Stomach (tissue), 9 donors: ENCODE results near the gene RNH1. TPM values are rescaled to one million over a fixed set of nuclear protein-coding genes. Genes with fewer than 3 reads are reported as not detected.

Source experiments
- DNase-seq, 2 donors: peaks; one replicate each; pipeline versions ENCODE4 v3.0.0 to v3.0.0-alpha.2; 2013 to 2019
- H3K27ac ChIP-seq, 5 donors: fragments of 200-600 bp in 4 of 5; sonication (generic) in 4 of 5; one replicate each; pipeline ENCODE4 v1.5.1; 2013 to 2019; ENCODE audit warnings: mild to moderate bottlenecking in 1 of 5, moderate library complexity in 1 of 5
- H3K27me3 ChIP-seq, 3 donors: fragments of 200-600 bp; sonication (generic); one replicate each; pipeline ENCODE4 v1.5.1; 2017 to 2019; ENCODE audit warnings: mixed run types in 1 of 3
- H3K36me3 ChIP-seq, 4 donors: fragments of 200-600 bp; sonication (generic); 1 replicate in 3 of 4; 2 replicates in 1 of 4; pipeline ENCODE4 v1.5.1; 2016 to 2019
- H3K4me1 ChIP-seq, 4 donors: fragments of 200-600 bp; sonication (generic); one replicate each; pipeline ENCODE4 v1.5.1; 2016 to 2019
- H3K4me3 ChIP-seq, 4 donors: fragments of 200-600 bp; sonication (generic) in 3 of 4; one replicate each; pipeline ENCODE4 v1.5.1; 2016 to 2019; ENCODE audit warnings: mild to moderate bottlenecking in 1 of 4
- H3K9me3 ChIP-seq, 4 donors: fragments of 200-600 bp; sonication (generic); one replicate each; pipeline ENCODE4 v1.5.1; 2016 to 2019
- EP300 ChIP-seq: sonication (generic); formaldehyde crosslinking; IDR thresholded peaks from one replicate; pipeline ENCODE4 v1.6.1; 2017; ENCODE audit warnings: antibody characterized with exemption
- POLR2A ChIP-seq, 4 donors: fragments of 450-650 bp; IDR thresholded peaks; one replicate each; pipeline ENCODE4 v1.6.1; 2016; ENCODE audit warnings: antibody characterized with exemption in 4 of 4, control low read depth in 2 of 4, mild to moderate bottlenecking in 1 of 4, moderate library complexity in 1 of 4
- POLR2AphosphoS5 ChIP-seq, 3 donors: sonication (generic); formaldehyde crosslinking; IDR thresholded peaks; one replicate each; pipeline ENCODE4 v1.6.1; 2016; ENCODE audit warnings: antibody characterized with exemption in 3 of 3
- WGBS, 5 donors: extraction: QIAGEN DNeasy Blood & Tissue Kit in 3 of 5; methylation state at CpG; one replicate each; pipeline versions ENCODE4 v1.1.5 to v1.1.7; 2013 to 2018; 5-methylcytosine and 5-hydroxymethylcytosine counted together
- intact Hi-C: fragments of 100-400 bp; cut with DNase I; formaldehyde crosslinking; loops from one replicate; pipeline ENCODE4 v1.15.1; 2023; ENCODE audit warnings: low total_unique reads
- polyA plus RNA-seq, 3 donors: library from polyadenylated mRNA; stranded (reverse); fragments of 200-250 nt; gene quantifications; one replicate each; pipeline ENCODE4 v1.2.3, GENCODE V29; 2013
- total RNA-seq, 5 donors: library from RNA; depleted of rRNA; stranded (reverse); fragments of >200 nt; gene quantifications; one replicate each; pipeline versions ENCODE4 v1.1.0 to v1.2.3, GENCODE V29; 2014 to 2016
- TF ChIP-seq, protein P1 (sequence below), 7 experiments: fragments of 450-650 bp in 4 of 7; fragments of 200-600 bp in 3 of 7; sonication (generic) in 3 of 7; IDR thresholded peaks; one replicate each; pipeline ENCODE4 v1.5.1; 2016 to 2019; ENCODE audit warnings: antibody characterized with exemption in 7 of 7, control low read depth in 2 of 7, mild to moderate bottlenecking in 1 of 7
- donor health status: healthy with polysubstance abuse.
- donor health status: Bipolar disorder and iron deficiency.
- donor health status: healthy.

The RNH1 gene
- total and polyA plus RNA-seq, 8 donors, result 61.3 to 260 (median 134) TPM

DNA sequence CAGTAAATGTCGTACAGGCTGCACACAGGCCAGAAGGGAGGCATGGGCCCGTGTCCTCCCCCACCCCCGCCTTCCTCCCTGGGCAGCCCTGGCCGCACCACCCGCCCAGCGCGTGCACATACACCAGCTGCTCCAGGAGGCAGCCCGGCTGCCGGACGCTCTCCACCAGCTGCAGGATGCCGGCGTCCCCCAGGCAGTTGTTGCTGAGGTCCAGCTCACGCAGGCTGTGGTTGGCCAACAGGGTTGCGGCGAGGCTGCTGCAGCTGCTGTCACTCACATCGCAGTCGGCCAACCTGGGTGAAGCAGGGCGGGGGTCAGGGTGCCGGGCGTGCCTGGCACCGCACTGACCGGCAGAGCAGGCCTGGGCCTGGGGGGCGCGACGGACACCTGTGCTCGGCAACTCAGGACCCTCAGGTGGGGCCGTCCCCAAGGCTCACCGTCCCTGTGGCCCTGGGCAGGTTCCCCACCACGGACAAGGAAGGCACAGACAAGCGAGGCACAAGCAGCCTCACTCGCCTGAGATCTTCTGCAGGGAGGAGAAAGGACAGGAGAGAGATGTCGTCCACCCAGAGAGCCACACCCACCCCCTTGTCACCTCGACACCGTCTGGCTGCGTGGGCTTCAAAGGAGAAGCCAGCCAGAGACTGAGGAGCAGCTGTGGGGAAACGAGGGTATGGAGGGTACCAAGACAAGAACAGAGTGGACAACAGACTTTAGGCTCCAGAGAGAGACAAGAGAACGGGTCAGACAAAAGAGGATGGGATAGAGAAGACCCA, 12.1 kb downstream of the RNH1 start:
- no peak for DNase-seq
- Histone ChIP-seq H3K27ac (no peak overlapping the region), H3K4me3 (no peak overlapping the region), H3K36me3 (peaks cover 63 to 96% (median 92%) of the 10 kb centered on the region in 4 donors), H3K4me1 (no peaks in the 10 kb centered on the region), H3K27me3 (no peaks in the 10 kb centered on the region), H3K9me3 (no peaks in the 10 kb centered on the region)
- WGBS, 5 donors, result 78 to 88% (median 84%) methylated on average over 22 to 37 of the region's 37 CpGs
- TF ChIP-seq, protein P1, sequence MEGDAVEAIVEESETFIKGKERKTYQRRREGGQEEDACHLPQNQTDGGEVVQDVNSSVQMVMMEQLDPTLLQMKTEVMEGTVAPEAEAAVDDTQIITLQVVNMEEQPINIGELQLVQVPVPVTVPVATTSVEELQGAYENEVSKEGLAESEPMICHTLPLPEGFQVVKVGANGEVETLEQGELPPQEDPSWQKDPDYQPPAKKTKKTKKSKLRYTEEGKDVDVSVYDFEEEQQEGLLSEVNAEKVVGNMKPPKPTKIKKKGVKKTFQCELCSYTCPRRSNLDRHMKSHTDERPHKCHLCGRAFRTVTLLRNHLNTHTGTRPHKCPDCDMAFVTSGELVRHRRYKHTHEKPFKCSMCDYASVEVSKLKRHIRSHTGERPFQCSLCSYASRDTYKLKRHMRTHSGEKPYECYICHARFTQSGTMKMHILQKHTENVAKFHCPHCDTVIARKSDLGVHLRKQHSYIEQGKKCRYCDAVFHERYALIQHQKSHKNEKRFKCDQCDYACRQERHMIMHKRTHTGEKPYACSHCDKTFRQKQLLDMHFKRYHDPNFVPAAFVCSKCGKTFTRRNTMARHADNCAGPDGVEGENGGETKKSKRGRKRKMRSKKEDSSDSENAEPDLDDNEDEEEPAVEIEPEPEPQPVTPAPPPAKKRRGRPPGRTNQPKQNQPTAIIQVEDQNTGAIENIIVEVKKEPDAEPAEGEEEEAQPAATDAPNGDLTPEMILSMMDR (IDR thresholded peaks at IDR 0.05), result no peak
- TF ChIP-seq POLR2A (IDR thresholded peaks at IDR 0.05) (no peak), POLR2AphosphoS5 (IDR thresholded peaks at IDR 0.05) (no peak), EP300 (no peak)
- intact Hi-C loops, result no loop called here

DNA sequence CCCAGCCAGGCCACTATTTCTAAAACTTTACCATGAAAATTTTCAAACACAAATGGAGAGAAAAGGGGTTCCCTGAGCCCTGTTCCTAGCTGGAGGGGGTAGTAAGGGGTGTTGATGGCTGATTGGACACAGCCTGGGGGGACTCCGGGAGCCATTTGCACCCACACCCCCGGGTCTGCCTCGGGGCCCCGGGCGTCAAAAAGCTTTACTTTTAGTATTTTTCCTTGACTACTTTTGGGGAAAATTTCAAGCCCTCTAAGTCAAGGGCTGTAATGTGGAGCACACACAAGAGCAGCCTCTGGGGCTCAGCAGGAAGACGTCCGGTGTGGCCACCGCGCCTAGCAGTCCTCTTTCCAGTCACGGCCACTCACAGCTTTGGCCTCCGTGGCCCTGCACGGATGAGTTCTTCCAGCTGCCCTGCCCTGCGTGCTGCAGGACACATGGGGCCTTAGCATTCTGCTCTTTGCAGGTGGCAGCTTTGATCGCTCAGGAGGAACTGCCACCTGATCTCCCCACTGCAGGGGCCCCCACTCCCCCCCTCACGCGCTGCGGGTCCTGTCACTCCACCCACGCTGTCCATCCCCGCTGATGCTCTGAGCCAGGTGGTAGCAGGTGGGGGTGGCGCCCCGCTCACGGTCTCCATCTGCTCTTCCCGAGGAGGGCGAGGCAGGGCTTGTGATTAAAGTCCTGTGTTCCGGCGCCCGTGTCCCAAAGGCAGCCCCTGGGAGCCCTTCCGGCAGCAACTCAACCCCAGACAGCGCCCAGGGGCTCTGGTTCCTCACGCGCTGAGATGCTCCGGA, 14.4 kb downstream of the RNH1 start:
- intact Hi-C loops, result no loop called here
- no peak for DNase-seq
- Histone ChIP-seq H3K4me1 (no peaks in the 10 kb centered on the region), H3K4me3 (no peak overlapping the region), H3K27me3 (no peaks in the 10 kb centered on the region), H3K9me3 (no peaks in the 10 kb centered on the region), H3K36me3 (peaks cover 40 to 96% (median 88%) of the 10 kb centered on the region in 4 donors), H3K27ac (no peak overlapping the region)
- 78 to 86% (median 85%) methylated on average over 16 to 32 of the region's 32 CpGs for WGBS, 5 donors
- no peak for TF ChIP-seq EP300
- no peak for TF ChIP-seq POLR2AphosphoS5 (IDR thresholded peaks at IDR 0.05)
- no peak for TF ChIP-seq POLR2A (IDR thresholded peaks at IDR 0.05)
- TF ChIP-seq, protein P1 (IDR thresholded peaks at IDR 0.05), result no peak

DNA sequence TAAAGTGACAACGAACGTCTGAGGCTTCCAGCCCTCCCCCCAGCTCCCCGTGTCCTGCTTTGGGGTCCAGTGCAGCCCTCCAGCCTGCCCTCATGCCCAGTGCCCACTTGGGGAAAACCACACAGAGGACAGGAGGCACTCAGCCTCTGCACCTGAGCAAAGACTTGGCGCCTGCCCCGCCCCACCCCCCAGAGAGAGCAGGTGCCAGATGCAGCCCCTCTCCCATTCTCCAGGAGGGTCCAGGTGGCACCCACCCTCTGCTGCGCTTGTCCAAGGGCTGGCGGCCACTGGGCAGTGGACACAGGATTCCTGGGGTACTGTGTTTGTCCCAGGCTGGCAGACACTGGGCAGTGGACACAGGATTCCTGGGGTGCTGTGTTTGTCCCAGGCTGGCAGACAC, 15.7 kb downstream of the RNH1 start:
- TF ChIP-seq POLR2AphosphoS5 (IDR thresholded peaks at IDR 0.05) (no peak), EP300 (no peak), POLR2A (IDR thresholded peaks at IDR 0.05) (no peak)
- TF ChIP-seq, protein P1 (IDR thresholded peaks at IDR 0.05), result no peak
- WGBS, 5 donors, result 84 to 90% (median 88%) methylated on average over 6 to 7 of the region's 7 CpGs

DNA sequence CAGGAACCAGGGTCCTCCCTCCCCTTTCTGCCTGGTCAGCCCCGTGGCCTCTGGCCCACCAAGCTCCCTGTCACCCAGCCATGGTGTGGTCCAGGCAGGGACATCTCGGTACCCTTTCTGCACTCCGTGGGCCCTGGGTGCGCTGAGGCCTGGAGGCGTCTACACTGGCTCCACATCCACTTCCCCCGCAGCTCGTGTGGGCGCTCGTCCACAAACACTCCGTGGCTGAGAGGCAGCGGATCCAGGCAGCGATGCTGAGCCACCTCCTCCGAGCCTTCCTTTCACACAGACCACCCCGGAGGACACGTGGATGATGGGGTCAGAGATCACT, 16.1 kb downstream of the RNH1 start:
- Histone ChIP-seq H3K9me3 (no peaks in the 10 kb centered on the region), H3K4me3 (no peak overlapping the region), H3K27me3 (no peaks in the 10 kb centered on the region), H3K27ac (no peak overlapping the region), H3K36me3 (peaks cover 24 to 86% (median 73%) of the 10 kb centered on the region in 4 donors), H3K4me1 (no peaks in the 10 kb centered on the region)
- intact Hi-C loops, result no loop called here
- 89 to 96% (median 93%) methylated on average over 11 to 15 of the region's 15 CpGs for WGBS, 5 donors
- TF ChIP-seq POLR2AphosphoS5 (IDR thresholded peaks at IDR 0.05) (no peak), POLR2A (IDR thresholded peaks at IDR 0.05) (no peak), EP300 (no peak)
- TF ChIP-seq, protein P1 (IDR thresholded peaks at IDR 0.05), result no peak
- no peak for DNase-seq

More for the DNA sequence above, 15.7 kb downstream of the RNH1 start:
- Histone ChIP-seq H3K36me3 (peaks cover 29 to 91% (median 77%) of the 10 kb centered on the region in 4 donors), H3K27me3 (no peaks in the 10 kb centered on the region), H3K27ac (no peak overlapping the region), H3K4me3 (no peak overlapping the region), H3K9me3 (no peaks in the 10 kb centered on the region), H3K4me1 (no peaks in the 10 kb centered on the region)
- intact Hi-C loops, result no loop called here
- DNase-seq, result no peak
